ENCODE measurements around the gene PAX7. TPM values are rescaled to one million over a fixed set of nuclear protein-coding genes. Genes with fewer than 3 reads are reported as not detected.

Gene PAX7
- total and polyA plus RNA-seq, 2 donors (not counting 1 experiment from before 2014, with no cell fraction given): not detected

- no peaks in the 10 kb centered on the region for H3K4me1 Mint-ChIP-seq
- TF ChIP-seq CTCF (IDR thresholded peaks at IDR 0.05) (no peak), EZH2 (IDR thresholded peaks at IDR 0.05; ENCODE audit: borderline replicate concordance, insufficient read depth, low read depth, low read length, poor library complexity, severe bottlenecking) (no peak)
- H3K27me3 Mint-ChIP-seq: peaks cover 83% of the 10 kb centered on the region
- ChIA-PET POLR2A (no interaction called here), CTCF (no interaction called here)
- Histone ChIP-seq H3K9me3 (ENCODE audit: control extremely low read depth in 1 of 3, control insufficient read depth in 2 of 3, insufficient read depth in 1 of 3, low read length in 2 of 3) (peaks cover 0 to 3% (median 0%) of the 10 kb centered on the region in 3 donors), H3K27ac (ENCODE audit: low read length in 2 of 2) (no peak overlapping the region), H3K36me3 (replicated peaks in 1 of 2; ENCODE audit: control extremely low read depth in 1 of 2, control insufficient read depth in 1 of 2, extremely low read depth in 1 of 2, insufficient read depth in 2 of 2, low read length in 1 of 2) (no peaks in the 10 kb centered on the region), H3K79me2 (ENCODE audit: control insufficient read depth, insufficient read depth, low read length) (no peaks in the 10 kb centered on the region), H2AFZ (ENCODE audit: insufficient read depth, low read depth, low read length, poor library complexity, severe bottlenecking) (no peak overlapping the region), H3K9ac (ENCODE audit: low read length) (no peak overlapping the region), H4K20me1 (ENCODE audit: control insufficient read depth, insufficient read depth, low read length, poor library complexity, severe bottlenecking) (no peaks in the 10 kb centered on the region), H3K4me3 (ENCODE audit: control extremely low read depth in 1 of 5, extremely low read depth in 1 of 5, insufficient read depth in 1 of 5, low read depth in 2 of 5, low read length in 4 of 5) (no peak overlapping the region), H3K4me1 (ENCODE audit: control insufficient read depth in 2 of 2, insufficient read depth in 2 of 2, low read length in 2 of 2) (no peaks in the 10 kb centered on the region), H3K4me2 (replicated peaks; ENCODE audit: low read depth, low read length, poor library complexity, severe bottlenecking) (no peak overlapping the region), H3K27me3 (replicated peaks in 1 of 4; ENCODE audit: control extremely low read depth in 1 of 4, control insufficient read depth in 3 of 4, insufficient read depth in 4 of 4, low read length in 3 of 4) (peaks cover 0 to 71% (median 39%) of the 10 kb centered on the region in 4 experiments)
- H3K9me3 Mint-ChIP-seq (ENCODE audit: insufficient read depth): no peaks in the 10 kb centered on the region
- WGBS (ENCODE audit: insufficient coverage): 0% methylated on average over 2 of the region's 6 CpGs
- ATAC-seq (ENCODE audit: low read depth): no peak
- no peak for DNase-seq
- intact Hi-C loops (cut with micrococcal nuclease): no loop called here
- H3K4me3 Mint-ChIP-seq: no peak overlapping the region
- no peak overlapping the region for H3K27ac Mint-ChIP-seq
Observed at GRCh38 chr1:18638835-18639364, 8.3 kb downstream of the PAX7 start.

GRCh38 chr1:18639368-18640055, 8.9 kb downstream of the PAX7 start:
- TF ChIP-seq CTCF (IDR thresholded peaks at IDR 0.05) (no peak), EZH2 (IDR thresholded peaks at IDR 0.05; ENCODE audit: borderline replicate concordance, insufficient read depth, low read depth, low read length, poor library complexity, severe bottlenecking) (no peak)
- peaks cover 82% of the 10 kb centered on the region for H3K27me3 Mint-ChIP-seq
- no peak for DNase-seq
- Histone ChIP-seq H3K9me3 (ENCODE audit: control extremely low read depth in 1 of 3, control insufficient read depth in 2 of 3, insufficient read depth in 1 of 3, low read length in 2 of 3) (peaks cover 0 to 3% (median 0%) of the 10 kb centered on the region in 3 donors), H3K79me2 (ENCODE audit: control insufficient read depth, insufficient read depth, low read length) (no peaks in the 10 kb centered on the region), H3K27me3 (replicated peaks in 1 of 4; ENCODE audit: control extremely low read depth in 1 of 4, control insufficient read depth in 3 of 4, insufficient read depth in 4 of 4, low read length in 3 of 4) (peaks cover 0 to 75% (median 40%) of the 10 kb centered on the region in 4 experiments), H3K9ac (ENCODE audit: low read length) (no peak overlapping the region), H3K27ac (ENCODE audit: low read length in 2 of 2) (no peak overlapping the region), H3K4me3 (ENCODE audit: control extremely low read depth in 1 of 5, extremely low read depth in 1 of 5, insufficient read depth in 1 of 5, low read depth in 2 of 5, low read length in 4 of 5) (no peak overlapping the region), H3K4me1 (ENCODE audit: control insufficient read depth in 2 of 2, insufficient read depth in 2 of 2, low read length in 2 of 2) (no peaks in the 10 kb centered on the region), H3K4me2 (replicated peaks; ENCODE audit: low read depth, low read length, poor library complexity, severe bottlenecking) (no peak overlapping the region), H4K20me1 (ENCODE audit: control insufficient read depth, insufficient read depth, low read length, poor library complexity, severe bottlenecking) (no peaks in the 10 kb centered on the region), H3K36me3 (replicated peaks in 1 of 2; ENCODE audit: control extremely low read depth in 1 of 2, control insufficient read depth in 1 of 2, extremely low read depth in 1 of 2, insufficient read depth in 2 of 2, low read length in 1 of 2) (no peaks in the 10 kb centered on the region), H2AFZ (ENCODE audit: insufficient read depth, low read depth, low read length, poor library complexity, severe bottlenecking) (no peak overlapping the region)
- H3K4me3 Mint-ChIP-seq: no peak overlapping the region
- 17% methylated on average over 6 of the region's 10 CpGs for WGBS (ENCODE audit: insufficient coverage)
- H3K4me1 Mint-ChIP-seq: no peaks in the 10 kb centered on the region
- ATAC-seq (ENCODE audit: low read depth): no peak
- no peaks in the 10 kb centered on the region for H3K9me3 Mint-ChIP-seq (ENCODE audit: insufficient read depth)
- POLR2A ChIA-PET: no interaction called here
- CTCF ChIA-PET: no interaction called here
- intact Hi-C loops (cut with micrococcal nuclease): no loop called here
- no peak overlapping the region for H3K27ac Mint-ChIP-seq

Measured in B cell (primary cell).